Ureter (tissue), 1 donor: ENCODE measurements around the gene FBXW8. TPM values are rescaled to one million over a fixed set of nuclear protein-coding genes. Genes with fewer than 3 reads are reported as not detected.

Experiments used
- DNase-seq: peaks from one replicate; pipeline ENCODE4 v3.0.0-alpha.2; 2020; ENCODE audit warnings: low spot score
- total RNA-seq: library from RNA; stranded (reverse); gene quantifications from one replicate; pipeline ENCODE4 v1.2.4, GENCODE V29; 2023
- donor health status: DM: yes; HTN: yes; CAD: no.

FBXW8 gene
- total RNA-seq, 1 donor from 2014 or later = 32.0 TPM

- no peak for DNase-seq
Measured at GRCh38 chr12:117037289-117038022, 126.7 kb downstream of the FBXW8 start.

- no peak for DNase-seq
Measured at GRCh38 chr12:117038023-117038680, 127.4 kb downstream of the FBXW8 start.

GRCh38 chr12:117038919-117039318 lies 128.2 kb downstream of the FBXW8 start:
- DNase-seq = no peak

- DNase-seq = no peak
Measured at GRCh38 chr12:117039891-117040309, 129.2 kb downstream of the FBXW8 start.

- DNase-seq = no peak
Measured at GRCh38 chr12:117040496-117040895, 129.7 kb downstream of the FBXW8 start.

GRCh38 chr12:117041798-117042170 lies 131.0 kb downstream of the FBXW8 start:
- no peak for DNase-seq

GRCh38 chr12:117042171-117042842 lies 131.6 kb downstream of the FBXW8 start:
- no peak for DNase-seq

GRCh38 chr12:117042862-117043261 lies 132.1 kb downstream of the FBXW8 start:
- no peak for DNase-seq

GRCh38 chr12:117044311-117044710 lies 133.6 kb downstream of the FBXW8 start:
- DNase-seq = no peak

- DNase-seq = no peak
Measured at GRCh38 chr12:117044790-117045159, 134.0 kb downstream of the FBXW8 start.

- DNase-seq = no peak
Measured at GRCh38 chr12:117045160-117046010, 134.6 kb downstream of the FBXW8 start.

- no peak for DNase-seq
Measured at GRCh38 chr12:117046011-117046369, 135.2 kb downstream of the FBXW8 start.

- no peak for DNase-seq
Measured at GRCh38 chr12:117046425-117046824, 135.7 kb downstream of the FBXW8 start.

- DNase-seq = no peak
Measured at GRCh38 chr12:117046861-117047530, 136.2 kb downstream of the FBXW8 start.

GRCh38 chr12:117047810-117048584 lies 137.2 kb downstream of the FBXW8 start:
- no peak for DNase-seq

GRCh38 chr12:117048585-117048904 lies 137.8 kb downstream of the FBXW8 start:
- DNase-seq = no peak

GRCh38 chr12:117049295-117049694 lies 138.5 kb downstream of the FBXW8 start:
- DNase-seq = no peak

- no peak for DNase-seq
Measured at GRCh38 chr12:117050060-117050459, 139.3 kb downstream of the FBXW8 start.

- DNase-seq = no peak
Measured at GRCh38 chr12:117051380-117051779, 140.6 kb downstream of the FBXW8 start.

- no peak for DNase-seq
Measured at GRCh38 chr12:117052386-117053049, 141.8 kb downstream of the FBXW8 start.
